Raji (cell line): ENCODE results near the gene SMCHD1.

ENCODE experiments used
- POLR2A ChIP-seq: IDR thresholded peaks from 2 replicates; pipeline ENCODE4 v1.6.1; 2011; ENCODE audit warnings: low read depth, low read length, control low read depth; ENCODE audit not compliant: insufficient read depth

Gene SMCHD1

GRCh38 chr18:2687390-2688001 lies 32.0 kb downstream of the SMCHD1 start:
- no peak for TF ChIP-seq POLR2A

GRCh38 chr18:2692508-2692907 lies 37.0 kb downstream of the SMCHD1 start:
- TF ChIP-seq POLR2A, result no peak

GRCh38 chr18:2697184-2697583 lies 41.7 kb downstream of the SMCHD1 start:
- TF ChIP-seq POLR2A, result no peak

- no peak for TF ChIP-seq POLR2A
Observed at GRCh38 chr18:2699001-2699400, 43.5 kb downstream of the SMCHD1 start.

GRCh38 chr18:2704541-2704940 lies 49.0 kb downstream of the SMCHD1 start:
- TF ChIP-seq POLR2A, result no peak

GRCh38 chr18:2706903-2707302 lies 51.4 kb downstream of the SMCHD1 start:
- no peak for TF ChIP-seq POLR2A

- no peak for TF ChIP-seq POLR2A
Observed at GRCh38 chr18:2707551-2708168, 52.1 kb downstream of the SMCHD1 start.

GRCh38 chr18:2709316-2709715 lies 53.8 kb downstream of the SMCHD1 start:
- no peak for TF ChIP-seq POLR2A

- TF ChIP-seq POLR2A, result no peak
Observed at GRCh38 chr18:2714140-2714539, 58.6 kb downstream of the SMCHD1 start.

- TF ChIP-seq POLR2A, result no peak
Observed at GRCh38 chr18:2715990-2716389, 60.5 kb downstream of the SMCHD1 start.

- no peak for TF ChIP-seq POLR2A
Observed at GRCh38 chr18:2716394-2717326, 61.1 kb downstream of the SMCHD1 start.

GRCh38 chr18:2717407-2717806 lies 61.9 kb downstream of the SMCHD1 start:
- no peak for TF ChIP-seq POLR2A

GRCh38 chr18:2719040-2719439 lies 63.5 kb downstream of the SMCHD1 start:
- no peak for TF ChIP-seq POLR2A

GRCh38 chr18:2723207-2723606 lies 67.7 kb downstream of the SMCHD1 start:
- no peak for TF ChIP-seq POLR2A

- no peak for TF ChIP-seq POLR2A
Observed at GRCh38 chr18:2729757-2730156, 74.2 kb downstream of the SMCHD1 start.

GRCh38 chr18:2736823-2737222 lies 81.3 kb downstream of the SMCHD1 start:
- no peak for TF ChIP-seq POLR2A
